HG02943 (cell line): ENCODE results near the gene RMI2.
A peak's percentile ranks its signal among the peaks of the same experiment; 100 is the strongest.
"Not testable (repeated sequence)": the region's sequence is repeated elsewhere in the genome, so short reads cannot be mapped to it uniquely, and the experiment has no call there.

Experiments
- ATAC-seq: cut with Tn5 transposase; IDR thresholded peaks from one replicate; pipeline ENCODE4 v1.9.1; 2021; ENCODE audit warnings: mild to moderate bottlenecking, low read depth, moderate library complexity; ENCODE audit not compliant: unreplicated experiment

The RMI2 gene

GRCh38 chr16:11350921-11351335, 5.7 kb downstream of the RMI2 start:
- ATAC-seq: no peak

- ATAC-seq: no peak
Measured at GRCh38 chr16:11353158-11353557, 7.9 kb downstream of the RMI2 start.

GRCh38 chr16:11354407-11354732, 9.1 kb downstream of the RMI2 start:
- ATAC-seq: peak; percentile 14

GRCh38 chr16:11354733-11355574, 9.7 kb downstream of the RMI2 start:
- peak; percentile 65 for ATAC-seq

GRCh38 chr16:11355862-11356261, 10.6 kb downstream of the RMI2 start:
- ATAC-seq: no peak

- ATAC-seq: no peak
Measured at GRCh38 chr16:11356573-11357331, 11.5 kb downstream of the RMI2 start.

GRCh38 chr16:11358531-11358930, 13.3 kb downstream of the RMI2 start:
- no peak for ATAC-seq

- no peak for ATAC-seq
Measured at GRCh38 chr16:11359370-11359769, 14.1 kb downstream of the RMI2 start.

- ATAC-seq: no peak
Measured at GRCh38 chr16:11360641-11361373, 15.5 kb downstream of the RMI2 start.

GRCh38 chr16:11361701-11362451, 16.6 kb downstream of the RMI2 start:
- ATAC-seq: peak; percentile 53

GRCh38 chr16:11363927-11364258, 18.6 kb downstream of the RMI2 start:
- ATAC-seq: no peak

GRCh38 chr16:11367483-11367906, 22.2 kb downstream of the RMI2 start:
- no peak for ATAC-seq

- ATAC-seq: no peak
Measured at GRCh38 chr16:11370084-11370931, 25.0 kb downstream of the RMI2 start.

GRCh38 chr16:11370932-11371279, 25.6 kb downstream of the RMI2 start:
- not testable (repeated sequence) for ATAC-seq

GRCh38 chr16:11372073-11372828, 27.0 kb downstream of the RMI2 start:
- no peak for ATAC-seq

- ATAC-seq: no peak
Measured at GRCh38 chr16:11372829-11373306, 27.6 kb downstream of the RMI2 start.

GRCh38 chr16:11374255-11374654, 29.0 kb downstream of the RMI2 start:
- ATAC-seq: no peak

GRCh38 chr16:11377154-11377553, 31.9 kb downstream of the RMI2 start:
- no peak for ATAC-seq

GRCh38 chr16:11378951-11379350, 33.7 kb downstream of the RMI2 start:
- ATAC-seq: not testable (repeated sequence)
